Transverse colon (tissue), 4 donors: ENCODE data around the gene SLC5A7.

Experiments used
- CTCF ChIP-seq, 5 experiments: fragments of 200-600 bp in 3 of 5; fragments of 450-650 bp in 2 of 5; sonication (generic) in 3 of 5; IDR thresholded peaks; 1 replicate in 2 of 5; 2 replicates in 3 of 5; pipeline ENCODE4 v1.5.1; 2016 to 2017; ENCODE audit warnings: antibody characterized with exemption in 5 of 5, inconsistent platforms in 3 of 5, mild to moderate bottlenecking in 2 of 5, moderate library complexity in 1 of 5
- POLR2AphosphoS5 ChIP-seq, 3 donors: sonication (generic); formaldehyde crosslinking; IDR thresholded peaks; one replicate each; pipeline ENCODE4 v1.6.1; 2016; ENCODE audit warnings: antibody characterized with exemption in 3 of 3

- no peak for TF ChIP-seq CTCF (IDR thresholded peaks at IDR 0.05)
- no peak for TF ChIP-seq POLR2AphosphoS5 (IDR thresholded peaks at IDR 0.05)
Observed at GRCh38 chr2:107988108-107988507, 1.8 kb downstream of the SLC5A7 start.
